GM23248 (cell line): ENCODE results near the gene KCTD15. TPM values are rescaled to one million over a fixed set of nuclear protein-coding genes. Genes with fewer than 3 reads are reported as not detected.
A peak's percentile ranks its signal among the peaks of the same experiment; 100 is the strongest.

Experiments
- DNase-seq: peaks from one replicate; pipeline ENCODE4 v3.0.0-alpha.2; 2015
- H2AFZ ChIP-seq: fragments of 200-600 bp; sonication (generic); 2 replicates; pipeline ENCODE4 v1.6.1; 2016; ENCODE audit warnings: antibody characterized with exemption
- H3F3A ChIP-seq: fragments of 200-600 bp; sonication (generic); 2 replicates; pipeline ENCODE4 v1.6.1; 2016; ENCODE audit warnings: mild to moderate bottlenecking, antibody characterized with exemption, mixed run types; ENCODE audit not compliant: insufficient read depth
- H3K27ac ChIP-seq: fragments of 200-600 bp; sonication (generic); 2 replicates; pipeline ENCODE4 v1.5.1; 2016; ENCODE audit warnings: mild to moderate bottlenecking
- H3K27me3 ChIP-seq: fragments of 200-600 bp; sonication (generic); replicated peaks from 2 replicates; pipeline ENCODE4 v1.6.1; 2016; ENCODE audit warnings: mild to moderate bottlenecking; ENCODE audit not compliant: insufficient read depth
- H3K36me3 ChIP-seq: fragments of 200-600 bp; sonication (generic); 2 replicates; pipeline ENCODE4 v1.6.1; 2016; ENCODE audit warnings: low read depth, mild to moderate bottlenecking
- H3K4me1 ChIP-seq: fragments of 200-600 bp; sonication (generic); 2 replicates; pipeline ENCODE4 v1.6.1; 2016; ENCODE audit warnings: mild to moderate bottlenecking; ENCODE audit not compliant: insufficient read depth
- H3K4me2 ChIP-seq: fragments of 200-600 bp; sonication (generic); one replicate; pipeline ENCODE4 v1.6.1; 2016; ENCODE audit warnings: mild to moderate bottlenecking; ENCODE audit not compliant: unreplicated experiment
- H3K4me3 ChIP-seq: fragments of 200-600 bp; sonication (generic); 2 replicates; pipeline ENCODE4 v1.5.1; 2016; ENCODE audit warnings: mild to moderate bottlenecking
- H3K79me2 ChIP-seq: fragments of 200-600 bp; sonication (generic); 2 replicates; pipeline ENCODE4 v1.6.1; 2016; ENCODE audit warnings: mild to moderate bottlenecking; ENCODE audit not compliant: insufficient read depth
- H3K9ac ChIP-seq: fragments of 200-600 bp; sonication (generic); 2 replicates; pipeline ENCODE4 v1.6.1; 2016; ENCODE audit warnings: mild to moderate bottlenecking
- H3K9me2 ChIP-seq: fragments of 200-600 bp; sonication (generic); 2 replicates; pipeline ENCODE4 v1.6.1; 2016; ENCODE audit warnings: mixed run types, mild to moderate bottlenecking, moderate library complexity; ENCODE audit not compliant: insufficient read depth
- H3K9me3 ChIP-seq: fragments of 200-600 bp; sonication (generic); one replicate; pipeline ENCODE4 v1.6.1; 2017; ENCODE audit warnings: low read depth
- H4K20me1 ChIP-seq: fragments of 200-600 bp; sonication (generic); 2 replicates; pipeline ENCODE4 v1.6.0; 2016; ENCODE audit not compliant: insufficient read depth
- EZH2 ChIP-seq: fragments of 200-600 bp; sonication (generic); IDR thresholded peaks from 2 replicates; pipeline ENCODE4 v1.6.1; 2018; ENCODE audit warnings: antibody characterized with exemption, mild to moderate bottlenecking; ENCODE audit not compliant: insufficient read depth, poor library complexity, severe bottlenecking
- EZH2phosphoT487 ChIP-seq: fragments of 200-600 bp; sonication (generic); IDR thresholded peaks from 2 replicates; pipeline ENCODE4 v1.6.1; 2018; ENCODE audit warnings: antibody characterized with exemption, moderate library complexity, mild to moderate bottlenecking, low read depth; ENCODE audit not compliant: insufficient read depth
- WGBS, 2 experiments: methylation state at CpG; one replicate each; pipeline ENCODE4 v1.1.6; 2015 to 2017; ENCODE audit warnings: low lambda C conversion rate in 2 of 2, low coverage in 1 of 2; ENCODE audit errors: missing lambda C conversion rate in 2 of 2; 5-methylcytosine and 5-hydroxymethylcytosine counted together
- in situ Hi-C: fragments of 300-500 bp; cut with MboI; formaldehyde crosslinking; loops from 2 replicates; pipeline ENCODE4 v1.15.0; 2020
- polyA plus RNA-seq: library from polyadenylated mRNA; unstranded; fragments of >200 nt; fragmentation: Nextera tagmentation; extraction: Ambion mirVana; gene quantifications from 2 replicates; pipeline ENCODE4 v1.2.1, GENCODE V29; 2016
- total RNA-seq: library from RNA; depleted of rRNA; stranded (reverse); fragments of >200 nt; shearing (Covaris generic); gene quantifications from 2 replicates; pipeline ENCODE4 v1.2.3, GENCODE V29; 2014

The KCTD15 gene
- total and polyA plus RNA-seq, 2 experiments from 2014 or later, result 7.5 to 117 TPM

DNA sequence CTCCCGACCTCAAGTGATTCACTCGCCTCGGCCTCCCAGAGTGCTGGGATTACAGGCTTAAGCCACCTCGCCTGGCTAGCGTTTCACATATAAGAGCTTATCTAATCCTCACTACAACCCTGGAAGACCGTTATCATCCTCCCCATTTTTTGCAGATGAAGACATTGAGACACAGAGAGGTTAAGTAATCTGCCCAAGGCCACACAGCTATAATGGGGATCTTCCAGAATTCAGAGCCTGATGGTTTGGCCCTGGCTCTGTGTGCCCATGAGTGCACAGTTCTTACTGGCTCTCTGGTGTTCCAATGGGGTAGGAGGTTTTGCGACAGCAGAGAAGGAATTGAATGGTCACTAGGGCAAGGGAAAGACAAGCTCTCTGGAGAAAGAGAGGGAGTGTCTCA is 16.8 kb upstream of the KCTD15 start:
- in situ Hi-C loops, result loop anchor here (5.0 to 25.0 kb wide), 3 partner anchors 222 to 557 kb away; no protein-coding TSS in a partner anchor
- 84 to 89% methylated on average over 6 to 7 of the region's 7 CpGs for WGBS, 2 experiments
- H3K9me2 ChIP-seq, result no peaks in the 10 kb centered on the region
- no peaks in the 10 kb centered on the region for H3K79me2 ChIP-seq
- H3K4me3 ChIP-seq, result no peak overlapping the region
- no peaks in the 10 kb centered on the region for H4K20me1 ChIP-seq
- H3K27ac ChIP-seq, result no peak overlapping the region
- H3K9ac ChIP-seq, result no peak overlapping the region
- no peak overlapping the region for H3K4me2 ChIP-seq
- H3K36me3 ChIP-seq, result no peaks in the 10 kb centered on the region
- peaks cover 14% of the 10 kb centered on the region; the same call in 1 of the 2 replicates for H3K27me3 ChIP-seq
- no peak for TF ChIP-seq EZH2
- no peak for TF ChIP-seq EZH2phosphoT487
- DNase-seq, result no peak
- H3K4me1 ChIP-seq, result peaks cover 15% of the 10 kb centered on the region
- H3K9me3 ChIP-seq, result no peaks in the 10 kb centered on the region
- no peaks in the 10 kb centered on the region for H3F3A ChIP-seq
- no peak overlapping the region for H2AFZ ChIP-seq

DNA sequence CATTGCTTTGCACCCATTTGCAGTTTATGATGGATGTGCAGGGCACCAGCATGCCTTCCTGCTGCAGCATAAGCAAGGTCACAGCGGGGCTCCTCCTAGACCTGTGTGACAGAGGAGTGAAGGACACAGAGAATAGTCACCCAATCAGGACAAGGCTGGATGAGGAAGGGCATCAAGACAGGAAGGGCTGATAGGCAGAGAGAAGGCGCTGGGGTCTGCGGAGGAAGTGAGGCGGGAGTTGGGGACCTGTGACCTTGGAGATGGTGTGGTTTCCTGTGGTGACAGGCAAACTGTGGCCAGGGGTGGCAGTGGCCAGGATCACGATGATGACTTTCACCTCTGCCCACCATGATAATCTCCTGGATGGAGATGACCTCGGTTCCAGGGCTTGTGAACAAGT is 16.4 kb upstream of the KCTD15 start:
- Histone ChIP-seq H3K9me3 (no peaks in the 10 kb centered on the region), H3K4me3 (no peak overlapping the region), H4K20me1 (no peaks in the 10 kb centered on the region), H3K36me3 (no peaks in the 10 kb centered on the region), H2AFZ (no peak overlapping the region), H3K4me1 (peaks cover 18% of the 10 kb centered on the region), H3F3A (no peaks in the 10 kb centered on the region), H3K4me2 (no peak overlapping the region), H3K9ac (no peak overlapping the region), H3K9me2 (no peaks in the 10 kb centered on the region), H3K79me2 (no peaks in the 10 kb centered on the region), H3K27ac (no peak overlapping the region), H3K27me3 (peaks cover 14% of the 10 kb centered on the region; the same call in 1 of the 2 replicates)
- WGBS, 2 experiments, result 71 to 76% methylated on average over 6 of the region's 6 CpGs
- TF ChIP-seq EZH2phosphoT487 (no peak), EZH2 (no peak)
- no peak for DNase-seq
- in situ Hi-C loops, result loop anchor here (5.0 to 25.0 kb wide), 2 partner anchors 222 to 557 kb away; no protein-coding TSS in a partner anchor

DNA sequence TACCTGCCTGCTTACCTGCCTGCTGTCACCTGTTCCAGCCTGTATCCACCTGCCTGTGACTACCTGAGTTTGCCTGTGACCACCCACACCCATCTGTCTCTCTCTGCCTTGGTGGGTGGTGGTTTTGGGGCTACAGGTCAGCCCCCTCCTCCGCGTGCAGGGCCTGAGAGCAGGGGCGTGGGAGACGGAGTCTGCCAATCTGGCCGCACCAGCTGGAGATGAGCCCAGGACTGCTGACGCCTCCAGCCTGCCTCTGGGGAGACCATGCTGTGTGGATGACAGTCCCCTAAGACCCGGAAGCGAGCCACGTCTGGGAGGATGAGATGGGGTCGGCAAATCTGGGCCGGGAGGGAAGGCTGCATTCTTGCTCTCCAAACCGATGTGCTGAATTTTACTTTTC is 15.9 kb upstream of the KCTD15 start:
- no peak for TF ChIP-seq EZH2
- TF ChIP-seq EZH2phosphoT487, result no peak
- Histone ChIP-seq H3K4me3 (no peak overlapping the region), H3K79me2 (no peaks in the 10 kb centered on the region), H3F3A (0 out of 2 replicates have a peak, but pooled peaks cover 4% of the 10 kb centered on the region), H3K27ac (no peak overlapping the region), H3K9me3 (no peaks in the 10 kb centered on the region), H3K9me2 (no peaks in the 10 kb centered on the region), H3K4me2 (no peak overlapping the region), H4K20me1 (no peaks in the 10 kb centered on the region), H3K27me3 (peaks cover 14% of the 10 kb centered on the region; the same call in 1 of the 2 replicates), H3K4me1 (peaks cover 23% of the 10 kb centered on the region), H3K9ac (no peak overlapping the region), H2AFZ (0 out of 2 replicates have a peak overlapping the region, but pooled peaks have one; percentile 16), H3K36me3 (no peaks in the 10 kb centered on the region)
- peak; percentile 44 for DNase-seq
- in situ Hi-C loops, result loop anchor here (5.0 to 25.0 kb wide), 2 partner anchors 222 to 557 kb away; no protein-coding TSS in a partner anchor
- WGBS, 2 experiments, result 8 to 9% methylated on average over 12 of the region's 12 CpGs

DNA sequence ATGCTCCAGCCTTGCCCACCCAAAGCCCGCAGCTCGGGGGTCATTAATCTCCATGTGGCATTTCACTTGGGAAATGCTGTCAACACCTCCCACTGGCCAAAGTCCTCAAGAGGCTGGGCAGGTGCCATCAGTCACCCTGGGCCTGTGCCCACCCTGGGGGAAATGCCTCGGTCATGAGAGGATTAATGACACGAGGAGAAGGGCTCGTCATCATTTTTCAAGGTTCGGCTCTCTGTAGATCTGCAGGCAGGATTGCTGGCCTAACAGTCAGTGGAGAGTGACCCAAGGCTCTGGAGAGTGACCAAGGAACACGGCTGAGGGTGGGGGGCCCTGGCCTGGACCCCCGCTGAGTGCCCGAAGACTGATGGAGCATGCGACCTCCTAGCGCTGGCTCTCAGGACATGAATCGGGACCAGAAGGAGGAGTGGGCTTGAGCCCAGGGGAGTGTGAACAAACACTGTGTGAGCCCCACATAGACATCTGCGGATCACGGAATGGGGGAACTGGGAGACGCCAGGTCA is 15.2 kb upstream of the KCTD15 start:
- no peaks in the 10 kb centered on the region for H4K20me1 ChIP-seq
- no peaks in the 10 kb centered on the region for H3K79me2 ChIP-seq
- peaks cover 14% of the 10 kb centered on the region; the same call in 1 of the 2 replicates for H3K27me3 ChIP-seq
- H3F3A ChIP-seq, result 0 out of 2 replicates have a peak, but pooled peaks cover 4% of the 10 kb centered on the region
- 63% methylated on average over 15 of the region's 15 CpGs for WGBS, 2 experiments
- H3K36me3 ChIP-seq, result no peaks in the 10 kb centered on the region
- no peak overlapping the region for H3K4me2 ChIP-seq
- no peak overlapping the region for H2AFZ ChIP-seq
- in situ Hi-C loops, result loop anchor here (5.0 to 25.0 kb wide), 2 partner anchors 221 to 556 kb away; no protein-coding TSS in a partner anchor
- no peak overlapping the region for H3K9ac ChIP-seq
- H3K4me1 ChIP-seq, result peaks cover 27% of the 10 kb centered on the region
- peak; percentile 24 for DNase-seq
- H3K9me3 ChIP-seq, result no peaks in the 10 kb centered on the region
- no peak overlapping the region for H3K4me3 ChIP-seq
- H3K27ac ChIP-seq, result peak overlapping the region; percentile 30
- TF ChIP-seq EZH2phosphoT487 (no peak), EZH2 (no peak)
- no peaks in the 10 kb centered on the region for H3K9me2 ChIP-seq
